H9 (cell line): ENCODE data around the gene OR4C6. TPM values are rescaled to one million over a fixed set of nuclear protein-coding genes. Genes with fewer than 3 reads are reported as not detected.

Source experiments
- DNase-seq: peaks from one replicate; pipeline ENCODE4 v3.0.0-alpha.2; 2017
- H2AFZ ChIP-seq: one replicate; pipeline ENCODE4 v1.6.1; 2013; ENCODE audit warnings: mild to moderate bottlenecking, low read length, control low read depth, moderate library complexity
- H2AK5ac ChIP-seq: 2 replicates; pipeline ENCODE4 v1.6.1; 2013; ENCODE audit warnings: low read length, control low read depth, mixed read lengths; ENCODE audit not compliant: insufficient read length
- H2BK120ac ChIP-seq: one replicate; pipeline ENCODE4 v1.6.1; 2013; ENCODE audit warnings: low read depth, mild to moderate bottlenecking, low read length, control low read depth, inconsistent platforms; ENCODE audit not compliant: poor library complexity, severe bottlenecking
- H2BK12ac ChIP-seq: 2 replicates; pipeline ENCODE4 v1.6.1; 2013; ENCODE audit warnings: low read length, control low read depth, mixed read lengths, low read depth; ENCODE audit not compliant: insufficient read length
- H2BK15ac ChIP-seq: 2 replicates; pipeline ENCODE4 v1.6.1; 2013; ENCODE audit warnings: low read depth, low read length, control low read depth
- H2BK20ac ChIP-seq: one replicate; pipeline ENCODE4 v1.6.1; 2013; ENCODE audit warnings: low read depth, mild to moderate bottlenecking, low read length, control low read depth, inconsistent platforms; ENCODE audit not compliant: poor library complexity, severe bottlenecking
- H2BK5ac ChIP-seq: 2 replicates; pipeline ENCODE4 v1.6.1; 2013; ENCODE audit warnings: low read length, control low read depth, mixed read lengths; ENCODE audit not compliant: insufficient read length
- H3K14ac ChIP-seq: 2 replicates; pipeline ENCODE4 v1.6.1; 2013; ENCODE audit warnings: low read length, control low read depth; ENCODE audit not compliant: insufficient read depth
- H3K18ac ChIP-seq: 2 replicates; pipeline ENCODE4 v1.6.1; 2013; ENCODE audit warnings: low read depth, mild to moderate bottlenecking, mixed read lengths, low read length, control low read depth; ENCODE audit not compliant: insufficient read length
- H3K23ac ChIP-seq: 2 replicates; pipeline ENCODE4 v1.6.1; 2013; ENCODE audit warnings: low read length, control low read depth, mixed read lengths, low read depth; ENCODE audit not compliant: insufficient read length
- H3K23me2 ChIP-seq: 2 replicates; pipeline ENCODE4 v1.6.1; 2013; ENCODE audit warnings: low read depth, mild to moderate bottlenecking, mixed read lengths, low read length, control low read depth; ENCODE audit not compliant: insufficient read length, poor library complexity, severe bottlenecking
- H3K27ac ChIP-seq: 2 replicates; pipeline ENCODE4 v1.5.1; 2013; ENCODE audit warnings: low read length, control low read depth, mixed read lengths, low read depth; ENCODE audit not compliant: insufficient read length
- H3K27me3 ChIP-seq: 2 replicates; pipeline ENCODE4 v1.6.1; 2013; ENCODE audit warnings: low read length, control low read depth, inconsistent platforms; ENCODE audit not compliant: insufficient read depth
- H3K4ac ChIP-seq: 2 replicates; pipeline ENCODE4 v1.6.1; 2013; ENCODE audit warnings: low read depth, mild to moderate bottlenecking, control low read depth, inconsistent platforms, low read length, moderate library complexity
- H3K4me1 ChIP-seq: 2 replicates; pipeline ENCODE4 v1.6.1; 2013; ENCODE audit warnings: low read length, control low read depth, inconsistent platforms; ENCODE audit not compliant: insufficient read depth
- H3K4me2 ChIP-seq: 2 replicates; pipeline ENCODE4 v1.6.1; 2013; ENCODE audit warnings: low read length, control low read depth, mixed read lengths; ENCODE audit not compliant: insufficient read length, insufficient read depth
- H3K56ac ChIP-seq: 2 replicates; pipeline ENCODE4 v1.6.1; 2013; ENCODE audit warnings: low read depth, mild to moderate bottlenecking, mixed read lengths, low read length, control low read depth; ENCODE audit not compliant: insufficient read length
- H3K79me1 ChIP-seq: 2 replicates; pipeline ENCODE4 v1.6.1; 2013; ENCODE audit warnings: low read depth, mild to moderate bottlenecking, moderate library complexity, low read length, control low read depth, inconsistent platforms; ENCODE audit not compliant: insufficient read depth, poor library complexity, severe bottlenecking
- H3K79me2 ChIP-seq: 2 replicates; pipeline ENCODE4 v1.6.1; 2013; ENCODE audit warnings: low read length, control low read depth, inconsistent platforms; ENCODE audit not compliant: insufficient read depth
- H3K9ac ChIP-seq: 2 replicates; pipeline ENCODE4 v1.6.1; 2013; ENCODE audit warnings: low read length, control low read depth, mixed read lengths; ENCODE audit not compliant: insufficient read length; ENCODE audit errors: extremely low read depth
- H3K9me3 ChIP-seq: one replicate; pipeline ENCODE4 v1.6.1; 2013; ENCODE audit warnings: low read depth, low read length, inconsistent platforms; ENCODE audit not compliant: control insufficient read depth
- H3T11ph ChIP-seq: one replicate; pipeline ENCODE4 v1.6.1; 2013; ENCODE audit warnings: mild to moderate bottlenecking, low read length, control low read depth, inconsistent platforms
- H4K20me1 ChIP-seq: one replicate; pipeline ENCODE4 v1.6.1; 2013; ENCODE audit not compliant: control insufficient read depth, insufficient read length, insufficient read depth
- H4K5ac ChIP-seq: 2 replicates; pipeline ENCODE4 v1.6.1; 2013; ENCODE audit warnings: low read depth, mild to moderate bottlenecking, mixed read lengths, low read length, control low read depth; ENCODE audit not compliant: insufficient read length
- H4K8ac ChIP-seq: replicated peaks from 2 replicates; pipeline ENCODE4 v1.6.1; 2013; ENCODE audit warnings: low read length, control low read depth, mixed read lengths, low read depth; ENCODE audit not compliant: insufficient read length
- H4K91ac ChIP-seq: 2 replicates; pipeline ENCODE4 v1.6.1; 2013; ENCODE audit warnings: low read depth, mild to moderate bottlenecking, moderate library complexity, mixed read lengths, low read length, control low read depth; ENCODE audit not compliant: insufficient read length
- H3K27ac Mint-ChIP-seq, 3 experiments: 2 replicates in 2 of 3; 3 replicates in 1 of 3; pipeline ENCODE4 v1.8.0; 2020 to 2021; ENCODE audit warnings: mixed read lengths in 3 of 3, mild to moderate bottlenecking in 1 of 3, moderate library complexity in 1 of 3
- H3K27me3 Mint-ChIP-seq: 2 replicates; pipeline ENCODE4 v1.8.0; 2021; ENCODE audit warnings: low read depth, mild to moderate bottlenecking, moderate library complexity, mixed read lengths
- H3K36me3 Mint-ChIP-seq, 3 experiments: 2 replicates in 2 of 3; 3 replicates in 1 of 3; pipeline ENCODE4 v1.8.0; 2020 to 2021; ENCODE audit warnings: low read depth in 3 of 3, mixed read lengths in 3 of 3; ENCODE audit not compliant: insufficient read depth in 1 of 3
- H3K4me1 Mint-ChIP-seq, 2 experiments: 2 replicates each; pipeline ENCODE4 v1.8.0; 2020; ENCODE audit warnings: mixed read lengths in 2 of 2
- H3K4me3 Mint-ChIP-seq, 2 experiments: 2 replicates in 1 of 2; 3 replicates in 1 of 2; pipeline ENCODE4 v1.8.0; 2020 to 2021; ENCODE audit warnings: mild to moderate bottlenecking in 2 of 2, mixed read lengths in 2 of 2, moderate library complexity in 1 of 2
- H3K9me3 Mint-ChIP-seq, 2 experiments: 2 replicates in 1 of 2; 3 replicates in 1 of 2; pipeline ENCODE4 v1.8.0; 2020; ENCODE audit warnings: mild to moderate bottlenecking in 2 of 2, mixed read lengths in 2 of 2, moderate library complexity in 1 of 2
- WGBS: extraction: QIAGEN DNeasy Blood & Tissue Kit; methylation state at CpG from one replicate; pipeline ENCODE4 v1.1.7; 2013; ENCODE audit warnings: missing lambda C conversion rate, low lambda C conversion rate, mixed read lengths; ENCODE audit not compliant: insufficient read length; ENCODE audit errors: extremely low coverage; 5-methylcytosine and 5-hydroxymethylcytosine counted together
- total RNA-seq: library from RNA; stranded (reverse); gene quantifications from 2 replicates; pipeline ENCODE4 v1.2.1, GENCODE V29; 2021
- TF ChIP-seq, protein P1 (sequence below): fragments of 200-600 bp; sonication (generic); conservative IDR thresholded peaks from 3 replicates; pipeline ENCODE4 v1.8.0; 2021; ENCODE audit warnings: antibody characterized with exemption, mild to moderate bottlenecking

OR4C6 gene
- total RNA-seq, 1 experiment from 2014 or later = not detected

DNA sequence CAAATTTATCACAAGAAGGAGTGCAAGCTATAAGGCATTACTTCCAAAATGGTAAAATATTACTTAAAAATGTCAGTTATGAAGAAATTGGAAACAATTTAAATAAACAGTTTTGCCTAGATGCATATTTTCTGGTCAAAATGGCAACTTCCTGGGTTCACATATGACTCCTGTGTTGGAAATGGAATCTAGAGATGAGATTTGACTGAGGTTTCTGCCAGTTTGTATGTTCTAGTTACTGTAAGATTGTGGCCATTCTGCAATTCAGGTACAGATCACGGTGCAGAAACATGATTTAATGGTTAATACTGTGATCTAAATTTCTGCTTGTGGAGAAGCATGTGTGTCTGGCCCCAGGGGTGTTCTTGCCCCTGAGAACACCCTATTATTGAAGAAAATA lies 3.4 kb upstream of the OR4C6 start:
- Histone ChIP-seq H2BK12ac (no peak overlapping the region), H3K56ac (no peak overlapping the region), H3K79me2 (no peaks in the 10 kb centered on the region), H4K5ac (no peak overlapping the region), H2BK5ac (no peak overlapping the region), H3K23me2 (no peaks in the 10 kb centered on the region), H2BK120ac (no peak overlapping the region), H4K91ac (no peak overlapping the region), H3T11ph (no peak overlapping the region), H3K18ac (no peak overlapping the region), H3K9me3 (peaks cover 52% of the 10 kb centered on the region), H3K23ac (no peak overlapping the region), H2AK5ac (no peak overlapping the region), H4K8ac (no peak overlapping the region), H3K4ac (no peak overlapping the region), H3K14ac (no peak overlapping the region), H2BK20ac (no peak overlapping the region), H3K9ac (no peak overlapping the region), H4K20me1 (no peaks in the 10 kb centered on the region), H2BK15ac (no peak overlapping the region), H2AFZ (no peak overlapping the region), H3K79me1 (no peaks in the 10 kb centered on the region), H3K4me2 (no peak overlapping the region), H3K27me3 (no peaks in the 10 kb centered on the region), H3K27ac (no peak overlapping the region), H3K4me1 (no peaks in the 10 kb centered on the region)
- TF ChIP-seq, protein P1, sequence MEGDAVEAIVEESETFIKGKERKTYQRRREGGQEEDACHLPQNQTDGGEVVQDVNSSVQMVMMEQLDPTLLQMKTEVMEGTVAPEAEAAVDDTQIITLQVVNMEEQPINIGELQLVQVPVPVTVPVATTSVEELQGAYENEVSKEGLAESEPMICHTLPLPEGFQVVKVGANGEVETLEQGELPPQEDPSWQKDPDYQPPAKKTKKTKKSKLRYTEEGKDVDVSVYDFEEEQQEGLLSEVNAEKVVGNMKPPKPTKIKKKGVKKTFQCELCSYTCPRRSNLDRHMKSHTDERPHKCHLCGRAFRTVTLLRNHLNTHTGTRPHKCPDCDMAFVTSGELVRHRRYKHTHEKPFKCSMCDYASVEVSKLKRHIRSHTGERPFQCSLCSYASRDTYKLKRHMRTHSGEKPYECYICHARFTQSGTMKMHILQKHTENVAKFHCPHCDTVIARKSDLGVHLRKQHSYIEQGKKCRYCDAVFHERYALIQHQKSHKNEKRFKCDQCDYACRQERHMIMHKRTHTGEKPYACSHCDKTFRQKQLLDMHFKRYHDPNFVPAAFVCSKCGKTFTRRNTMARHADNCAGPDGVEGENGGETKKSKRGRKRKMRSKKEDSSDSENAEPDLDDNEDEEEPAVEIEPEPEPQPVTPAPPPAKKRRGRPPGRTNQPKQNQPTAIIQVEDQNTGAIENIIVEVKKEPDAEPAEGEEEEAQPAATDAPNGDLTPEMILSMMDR = no peak
- Mint-ChIP-seq H3K27me3 (no peaks in the 10 kb centered on the region), H3K4me1 (no peaks in the 10 kb centered on the region), H3K27ac (no peak overlapping the region), H3K36me3 (peaks cover 0 to 7% (median 0%) of the 10 kb centered on the region in 3 experiments; a peak in 2 of 7 replicates), H3K9me3 (peaks cover 50 to 57% of the 10 kb centered on the region in 2 experiments), H3K4me3 (no peak overlapping the region)
- DNase-seq = no peak
- no CpG with 5 or more reads among the region's 1 CpG for WGBS
